ENCODE results near the gene PCNT.

- TF ChIP-seq, protein P1, sequence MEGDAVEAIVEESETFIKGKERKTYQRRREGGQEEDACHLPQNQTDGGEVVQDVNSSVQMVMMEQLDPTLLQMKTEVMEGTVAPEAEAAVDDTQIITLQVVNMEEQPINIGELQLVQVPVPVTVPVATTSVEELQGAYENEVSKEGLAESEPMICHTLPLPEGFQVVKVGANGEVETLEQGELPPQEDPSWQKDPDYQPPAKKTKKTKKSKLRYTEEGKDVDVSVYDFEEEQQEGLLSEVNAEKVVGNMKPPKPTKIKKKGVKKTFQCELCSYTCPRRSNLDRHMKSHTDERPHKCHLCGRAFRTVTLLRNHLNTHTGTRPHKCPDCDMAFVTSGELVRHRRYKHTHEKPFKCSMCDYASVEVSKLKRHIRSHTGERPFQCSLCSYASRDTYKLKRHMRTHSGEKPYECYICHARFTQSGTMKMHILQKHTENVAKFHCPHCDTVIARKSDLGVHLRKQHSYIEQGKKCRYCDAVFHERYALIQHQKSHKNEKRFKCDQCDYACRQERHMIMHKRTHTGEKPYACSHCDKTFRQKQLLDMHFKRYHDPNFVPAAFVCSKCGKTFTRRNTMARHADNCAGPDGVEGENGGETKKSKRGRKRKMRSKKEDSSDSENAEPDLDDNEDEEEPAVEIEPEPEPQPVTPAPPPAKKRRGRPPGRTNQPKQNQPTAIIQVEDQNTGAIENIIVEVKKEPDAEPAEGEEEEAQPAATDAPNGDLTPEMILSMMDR (IDR thresholded peaks at IDR 0.05; ENCODE audit: low read depth, low read length), result no peak
- TF ChIP-seq EZH2phosphoT487 (IDR thresholded peaks at IDR 0.05; ENCODE audit: low read depth), result no peak
Measured at GRCh38 chr21:46366561-46366960, 42.6 kb downstream of the PCNT start.

All from OCI-LY3 (cell line).